ENCODE results near the gene CR1L.
"Not testable (repeated sequence)": the region's sequence is repeated elsewhere in the genome, so short reads cannot be mapped to it uniquely, and the experiment has no call there.

CR1L gene

GRCh38 chr1:207747627-207748492, 102.9 kb downstream of the CR1L start:
- no peak for DNase-seq

- no peak for DNase-seq
Observed at GRCh38 chr1:207748737-207749528, 104.0 kb downstream of the CR1L start.

- DNase-seq, result no peak
Observed at GRCh38 chr1:207750631-207751305, 105.8 kb downstream of the CR1L start.

- DNase-seq, result not testable (repeated sequence)
Observed at GRCh38 chr1:207751463-207751789, 106.5 kb downstream of the CR1L start.

- DNase-seq, result peak; percentile 94
Observed at GRCh38 chr1:207751790-207752455, 107.0 kb downstream of the CR1L start, which contains the start of gene CD46. Gene CD46, plus strand, starts transcription at chr1:207752054. Its CDS starts 159 bp downstream, at chr1:207752213.

- DNase-seq, result peak; percentile 67
Observed at GRCh38 chr1:207752456-207752998, 107.6 kb downstream of the CR1L start.

GRCh38 chr1:207753611-207754010, 108.7 kb downstream of the CR1L start:
- no peak for DNase-seq

GRCh38 chr1:207754011-207754410, 109.1 kb downstream of the CR1L start:
- no peak for DNase-seq

GRCh38 chr1:207754974-207755700, 110.2 kb downstream of the CR1L start:
- no peak for DNase-seq

GRCh38 chr1:207755846-207756693, 111.1 kb downstream of the CR1L start:
- DNase-seq, result no peak

- no peak for DNase-seq
Observed at GRCh38 chr1:207762622-207763021, 117.7 kb downstream of the CR1L start.

- no peak for DNase-seq
Observed at GRCh38 chr1:207763091-207763490, 118.2 kb downstream of the CR1L start.

- no peak for DNase-seq
Observed at GRCh38 chr1:207763972-207764371, 119.0 kb downstream of the CR1L start.

- DNase-seq, result no peak
Observed at GRCh38 chr1:207766569-207766968, 121.6 kb downstream of the CR1L start.

GRCh38 chr1:207770514-207770913, 125.6 kb downstream of the CR1L start:
- DNase-seq, result not testable (repeated sequence)

All from activated CD8-positive, alpha-beta memory T cell treated with anti-CD3 and anti-CD28 coated beads, Interleukin-2, amount 50 U/mL, for 48 hours (primary cell).